Suppressor macrophage treated with lipopolysaccharide for 1 hour (primary cell): Measurements from ENCODE around the gene SLCO4A1.

ENCODE experiments used
- DNase-seq, 3 donors: peaks; one replicate each; pipeline ENCODE4 v3.0.0-alpha.2; 2020 to 2022

SLCO4A1 gene

GRCh38 chr20:62607366-62608217, 34.7 kb upstream of the SLCO4A1 start:
- DNase-seq, result no peak

DNA sequence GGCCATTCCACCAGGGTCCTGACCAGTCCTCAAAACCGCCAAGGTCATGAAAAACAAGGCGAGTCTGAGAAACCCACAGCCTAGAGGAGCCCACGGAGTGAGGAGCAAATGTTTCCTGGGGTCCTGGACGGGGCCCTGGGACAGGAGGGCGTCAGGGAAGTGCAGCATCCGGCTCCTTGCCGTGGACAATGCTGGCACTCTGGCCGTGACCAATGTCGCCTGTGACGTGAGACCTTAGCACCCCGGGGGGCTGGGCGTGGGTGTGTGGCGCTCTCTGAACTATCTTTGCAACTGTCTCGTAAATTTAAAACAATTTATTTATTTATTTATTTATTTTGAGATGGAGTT, 34.1 kb upstream of the SLCO4A1 start:
- DNase-seq, result no peak

DNA sequence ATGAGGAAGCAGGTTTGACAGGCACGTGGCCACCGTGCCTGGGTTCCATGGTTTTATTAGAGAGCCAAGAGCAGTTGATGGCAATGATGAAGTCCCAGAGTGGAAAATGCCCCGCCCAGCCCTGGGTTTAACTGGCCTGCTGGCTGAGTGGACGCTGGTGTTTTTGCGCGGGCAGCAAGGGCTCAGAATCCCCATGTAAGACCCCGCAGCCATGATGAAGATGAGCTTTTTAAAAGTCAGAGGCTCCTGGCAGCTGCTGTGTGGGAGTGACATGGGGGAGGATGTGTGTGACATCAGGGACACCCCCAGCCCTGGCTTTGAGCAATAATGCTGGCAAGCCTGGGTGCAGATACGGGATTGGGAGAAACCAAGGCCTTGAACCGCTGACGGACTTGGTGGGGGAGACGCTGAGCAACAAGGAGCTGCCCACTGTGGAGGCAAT, 33.0 kb upstream of the SLCO4A1 start:
- peak in 2 of 3 donors; percentile 41 to 55 for DNase-seq

DNA sequence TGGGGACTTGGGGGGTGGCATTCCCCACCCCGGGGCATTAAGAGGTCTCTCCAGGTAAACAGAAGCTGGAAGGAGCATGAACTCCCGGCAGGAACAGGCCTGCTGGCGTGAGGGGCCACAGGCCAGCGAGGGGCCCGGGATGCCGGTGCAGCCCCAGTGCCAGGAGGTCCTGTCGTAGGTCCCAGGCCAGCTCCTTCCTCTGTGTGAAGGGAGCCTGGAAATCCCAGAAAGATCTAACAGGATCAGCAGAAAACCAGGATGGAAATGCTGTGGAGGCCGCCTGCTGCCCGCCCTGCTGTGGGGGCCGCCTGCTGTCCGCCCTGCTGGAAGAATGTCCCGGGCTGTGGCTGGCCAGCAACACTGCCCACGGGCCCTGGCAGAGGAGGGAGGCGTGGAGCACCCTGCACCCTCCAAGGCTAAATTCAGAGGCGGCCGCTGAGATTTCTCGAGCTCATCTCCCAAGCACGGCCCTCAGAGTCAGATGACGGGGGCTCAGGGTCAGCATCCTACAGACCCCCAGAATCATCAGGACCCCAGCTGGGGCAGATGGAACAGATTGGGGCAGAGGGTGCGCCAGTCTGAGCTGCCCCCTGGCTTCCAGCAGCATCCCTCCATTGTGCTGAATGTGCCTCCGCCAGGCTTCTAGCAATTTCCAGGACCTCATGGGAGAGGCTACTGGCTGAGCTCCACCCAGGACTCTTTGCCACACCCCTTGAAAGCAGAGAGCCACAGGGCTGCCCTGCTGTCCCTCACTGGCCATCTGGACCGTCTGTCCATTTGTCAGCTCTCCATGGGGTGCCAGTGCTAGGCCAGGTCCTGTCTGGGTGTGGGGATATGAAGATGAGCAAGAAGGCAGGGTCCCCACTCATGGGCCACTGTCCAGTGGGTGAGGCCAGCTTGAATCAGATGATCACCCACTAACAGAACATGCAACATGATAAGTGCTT, 32.2 kb upstream of the SLCO4A1 start:
- DNase-seq, result no peak

DNA sequence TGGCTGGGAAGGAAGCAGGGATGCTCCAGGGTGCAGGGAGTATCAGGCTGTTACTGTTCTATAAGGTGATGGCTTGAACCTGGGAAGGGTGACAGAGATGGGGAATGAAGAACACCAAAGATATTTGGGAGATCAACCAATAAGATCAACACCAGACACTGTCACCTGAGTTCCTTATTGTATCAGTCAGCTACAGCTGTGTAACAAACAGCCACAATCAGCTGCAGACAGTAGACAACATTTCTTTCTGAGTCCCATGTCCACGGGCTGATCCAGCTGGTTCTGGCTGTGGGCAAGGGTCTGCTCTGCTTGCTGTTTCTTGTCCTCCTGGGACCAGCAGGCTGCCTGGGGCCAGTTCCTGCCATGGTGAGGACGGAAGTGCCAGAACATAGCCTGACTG, 31.3 kb upstream of the SLCO4A1 start:
- DNase-seq, result no peak

DNA sequence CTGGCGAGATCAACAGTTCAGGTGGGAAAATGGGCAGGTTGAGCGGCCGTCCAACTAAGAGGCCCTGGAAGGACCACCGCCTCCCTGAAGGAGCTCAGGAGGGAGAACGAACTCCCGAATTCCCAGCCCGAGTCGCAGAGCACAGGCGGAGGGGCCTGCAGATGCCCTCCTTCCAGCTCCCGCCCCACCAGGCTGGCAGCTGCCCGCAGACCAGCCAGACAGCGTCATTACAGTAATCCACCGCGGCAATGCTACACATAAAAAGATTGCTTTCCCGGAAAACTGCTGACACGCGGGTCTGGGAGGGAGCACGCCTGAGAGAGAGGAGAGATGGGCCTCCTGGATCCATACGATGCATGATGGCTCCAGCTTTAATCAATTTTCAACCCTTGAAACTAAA, 30.5 kb upstream of the SLCO4A1 start:
- DNase-seq, result no peak

DNA sequence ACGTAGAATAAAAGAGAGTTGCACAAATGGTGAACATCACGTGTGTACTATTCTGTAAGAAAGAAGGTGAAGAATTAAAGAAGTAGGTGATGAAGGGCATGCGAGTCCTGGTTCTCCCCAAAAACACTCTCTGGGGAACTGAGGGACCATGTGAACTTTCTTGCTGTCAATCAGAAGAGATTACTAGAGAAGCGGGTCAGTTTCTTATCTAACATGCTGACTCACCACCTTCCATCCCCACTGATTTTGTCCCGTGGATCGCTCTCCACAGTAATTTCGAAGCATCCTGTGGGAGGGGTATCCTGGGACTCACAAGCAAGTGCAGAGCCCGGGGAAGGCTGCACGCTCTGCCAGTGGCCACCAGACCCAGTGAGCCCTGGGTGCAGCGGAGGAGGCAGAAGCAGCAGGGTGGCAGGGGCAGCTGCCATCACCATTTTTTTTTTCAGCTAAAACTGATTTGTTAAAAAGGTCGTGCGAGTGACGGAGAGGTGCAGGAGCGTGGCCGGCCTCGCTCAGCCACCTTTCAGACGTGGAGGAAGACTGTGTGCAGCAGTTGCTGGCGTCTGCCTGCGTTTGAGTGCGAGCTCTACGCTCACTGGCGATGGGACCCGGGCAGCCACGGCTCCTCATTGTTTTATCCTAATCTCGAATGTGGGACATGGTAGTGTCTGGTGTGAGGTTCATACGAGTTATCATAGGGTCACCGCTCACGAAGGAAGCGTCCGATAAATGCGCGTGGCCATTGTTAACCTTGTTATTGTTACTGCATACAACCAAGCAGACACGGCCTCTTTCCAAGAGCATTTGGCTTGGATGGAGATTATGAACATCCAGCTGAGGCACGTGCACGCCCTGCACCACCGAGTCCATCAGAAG, 28.0 kb upstream of the SLCO4A1 start:
- DNase-seq, result no peak

DNA sequence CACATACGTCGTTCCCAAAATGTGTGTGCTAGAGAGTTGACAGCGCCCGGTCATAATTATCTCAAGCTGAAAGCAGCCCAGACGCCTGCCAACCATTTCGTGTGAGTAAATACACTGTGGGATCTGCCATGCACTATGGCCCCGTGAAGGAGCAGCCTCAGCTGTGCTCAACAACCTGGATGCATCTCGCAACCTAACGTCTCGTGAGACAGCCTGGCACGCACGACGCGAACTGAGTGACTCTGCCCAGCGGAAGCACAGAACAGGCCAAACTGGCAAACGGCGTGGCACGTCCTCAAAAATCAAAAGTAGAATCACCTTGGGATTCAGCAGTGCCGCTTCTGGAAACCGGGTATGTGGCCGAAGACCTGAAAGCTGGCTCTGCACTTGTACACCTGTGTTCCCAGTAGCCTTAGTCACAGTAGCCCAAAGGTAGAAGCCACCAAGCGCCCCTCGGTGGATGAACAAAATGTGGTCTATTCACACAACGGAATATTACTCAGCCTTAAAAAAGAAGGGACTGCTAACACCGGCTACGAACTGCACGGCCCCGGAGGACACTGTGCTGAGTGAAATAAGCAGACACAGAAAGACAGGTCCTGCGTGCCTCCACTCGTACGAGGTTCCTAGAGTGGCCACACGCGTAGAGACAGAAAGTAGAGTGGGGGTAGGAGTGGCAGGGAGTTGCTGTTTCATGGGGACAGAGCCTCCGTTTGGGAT, 27.2 kb upstream of the SLCO4A1 start:
- no peak for DNase-seq

GRCh38 chr20:62615750-62616251, 26.5 kb upstream of the SLCO4A1 start:
- DNase-seq, result no peak

DNA sequence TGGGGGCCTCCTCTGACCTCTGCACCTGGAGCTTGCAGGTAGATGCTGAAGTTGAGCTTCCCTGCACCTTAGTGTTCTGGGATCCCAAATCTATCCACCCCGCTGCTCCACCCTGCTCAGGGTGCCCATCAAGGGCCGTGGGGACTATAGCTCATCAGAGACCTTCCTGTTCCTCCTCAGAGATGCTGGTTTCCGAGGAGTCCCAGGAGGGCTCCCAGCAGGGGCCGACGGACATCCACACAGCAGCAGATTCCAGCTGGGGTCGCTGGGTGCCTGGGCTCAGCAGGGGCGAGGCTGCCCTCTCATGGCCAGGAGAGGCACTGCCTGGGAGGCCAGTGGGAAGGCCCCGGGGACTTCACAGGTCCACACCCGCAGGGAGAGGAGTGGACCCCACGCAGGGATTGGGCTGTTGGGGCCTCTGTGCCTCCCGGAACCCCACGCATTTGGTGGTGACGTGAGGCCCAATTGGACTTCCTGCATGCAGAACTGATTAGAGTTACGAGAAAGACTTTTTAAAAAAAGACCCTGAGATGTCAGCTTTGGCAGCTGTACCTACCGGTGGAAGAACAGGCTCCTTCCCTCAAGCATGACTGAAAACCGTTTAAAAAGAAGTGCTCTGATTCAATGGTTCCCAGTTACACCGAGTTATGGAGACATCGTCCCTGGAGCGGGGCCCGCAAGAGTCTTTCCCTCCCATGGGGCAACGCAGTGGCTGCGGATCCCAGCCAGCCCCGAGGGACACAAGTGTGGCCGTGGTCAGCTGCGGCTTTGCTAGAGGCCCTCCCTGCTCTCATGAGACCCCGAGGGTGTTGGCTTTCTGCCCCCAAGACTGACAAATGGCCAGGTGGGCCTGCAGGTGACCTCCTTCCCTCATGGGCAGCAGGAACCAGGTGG, 25.3 kb upstream of the SLCO4A1 start:
- peak; percentile 87 to 93 (median 90) for DNase-seq

- peak; percentile 95 to 98 (median 95) for DNase-seq
These were observed 24.4 kb upstream of the SLCO4A1 start for GRCh38 chr20:62617711-62618483.

GRCh38 chr20:62618611-62619529, 23.4 kb upstream of the SLCO4A1 start:
- DNase-seq, result peak; percentile 67 to 87 (median 81)

- no peak for DNase-seq
These were observed 21.7 kb upstream of the SLCO4A1 start for GRCh38 chr20:62620625-62621024.

DNA sequence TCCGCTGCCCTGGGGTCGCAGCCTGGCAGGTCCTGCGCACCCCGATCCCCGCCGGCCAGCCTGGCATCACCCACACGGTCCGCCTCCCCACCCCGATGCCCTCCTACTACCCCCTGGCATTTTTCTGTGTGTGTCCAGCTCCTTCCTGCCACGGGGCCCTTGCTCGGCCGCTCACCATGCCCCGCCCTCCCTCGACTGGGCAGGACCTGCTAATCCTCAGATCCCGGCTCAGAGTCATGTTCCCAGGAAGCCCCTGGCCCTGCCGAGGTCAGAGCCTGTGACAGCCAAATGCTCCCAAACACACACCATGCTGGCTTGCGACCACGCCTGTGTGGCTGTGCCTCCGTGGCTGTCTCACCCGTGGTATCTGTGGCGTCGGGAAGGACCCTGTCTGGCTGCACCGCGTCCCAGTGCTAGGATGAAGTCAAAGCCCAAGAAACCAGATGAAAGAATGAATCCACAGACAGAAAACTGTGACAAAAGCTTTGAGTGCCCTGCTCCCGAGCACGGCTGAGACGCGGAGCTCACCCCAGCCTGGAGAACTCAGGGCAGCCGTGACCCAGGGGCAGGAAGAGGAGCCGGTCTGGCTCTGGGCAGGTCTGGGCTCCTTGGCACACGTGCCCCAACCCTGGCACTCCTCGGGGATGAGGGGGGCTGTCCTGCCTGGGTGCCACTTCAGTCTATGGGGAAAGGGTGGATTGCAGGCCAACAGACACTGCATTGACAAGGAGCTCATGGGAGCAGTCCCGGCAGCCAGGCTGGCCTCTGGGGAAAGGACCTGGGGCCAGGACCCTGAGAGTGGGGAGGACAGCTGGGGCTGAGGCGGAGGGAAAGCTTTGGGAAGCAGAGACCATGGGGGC, 20.8 kb upstream of the SLCO4A1 start:
- DNase-seq, result no peak

GRCh38 chr20:62622178-62622876, 20.0 kb upstream of the SLCO4A1 start:
- DNase-seq, result no peak

GRCh38 chr20:62622877-62623487, 19.3 kb upstream of the SLCO4A1 start:
- peak in 1 of 3 donors; percentile 22 for DNase-seq
